Ovary (tissue), 9 donors: ENCODE data around the gene BRAF. TPM values are rescaled to one million over a fixed set of nuclear protein-coding genes. Genes with fewer than 3 reads are reported as not detected.

Experiments used
- DNase-seq, 5 donors: peaks; one replicate each; pipeline ENCODE4 v3.0.0-alpha.2; 2019 to 2020
- H3K27ac ChIP-seq, 2 donors: fragments of 200-600 bp; one replicate each; pipeline versions ENCODE4 v1.5.1 to v1.8.0; 2019 to 2022
- H3K27me3 ChIP-seq: fragments of 200-600 bp; one replicate; pipeline ENCODE4 v1.8.0; 2022
- H3K36me3 ChIP-seq: fragments of 200-600 bp; sonication (generic); one replicate; pipeline ENCODE4 v1.5.1; 2019
- H3K4me1 ChIP-seq: one replicate; pipeline ENCODE4 v1.8.1; 2013; ENCODE audit warnings: mild to moderate bottlenecking, moderate library complexity; ENCODE audit not compliant: insufficient read depth
- H3K4me3 ChIP-seq: fragments of 200-600 bp; sonication (generic); one replicate; pipeline ENCODE4 v1.5.1; 2017
- H3K9me3 ChIP-seq, 2 donors: fragments of 200-600 bp in 1 of 2; sonication (generic) in 1 of 2; one replicate each; pipeline versions ENCODE4 v1.5.1 to v1.8.1; 2013 to 2019; ENCODE audit warnings: mild to moderate bottlenecking in 1 of 2, moderate library complexity in 1 of 2
- EP300 ChIP-seq: sonication (generic); formaldehyde crosslinking; IDR thresholded peaks from one replicate; pipeline ENCODE4 v1.6.1; 2017; ENCODE audit warnings: antibody characterized with exemption
- POLR2A ChIP-seq: fragments of 450-650 bp; IDR thresholded peaks from one replicate; pipeline ENCODE4 v1.6.1; 2017; ENCODE audit warnings: antibody characterized with exemption, mild to moderate bottlenecking, moderate library complexity
- WGBS, 3 donors: extraction: QIAGEN DNeasy Blood & Tissue Kit in 1 of 3; methylation state at CpG; one replicate each; pipeline versions ENCODE4 v1.1.5 to v1.1.7; 2013 to 2017; 5-methylcytosine and 5-hydroxymethylcytosine counted together
- intact Hi-C, 4 donors: fragments of 100-400 bp; cut with DNase I; formaldehyde crosslinking; loops; one replicate each; pipeline versions ENCODE4 v1.11.0 to v1.15.1; 2022 to 2023
- polyA plus RNA-seq, 2 donors: library from polyadenylated mRNA; stranded (reverse); fragments of 200-250 nt in 1 of 2; fragments of 350-450 nt in 1 of 2; fragmentation: Illumina TruSeq in 1 of 2; extraction: RNeasy Lipid Tissue Mini Kit (QIAGEN cat#74804) in 1 of 2; gene quantifications; one replicate each; pipeline ENCODE4 v1.2.3, GENCODE V29; 2013 to 2014
- total RNA-seq, 7 donors: library from RNA; depleted of rRNA in 2 of 7; stranded (reverse); fragments of >200 nt in 2 of 7; fragmentation: NEBNext Ultra II Directional in 3 of 7; extraction: Animal tissue kit (Norgen Biotek cat#: 25700) in 3 of 7; gene quantifications; one replicate each; pipeline versions ENCODE4 v1.1.0 to v1.2.4, GENCODE V29; 2016 to 2023
- TF ChIP-seq, protein P1 (sequence below), 3 donors: fragments of 450-650 bp in 2 of 3; fragments of 200-600 bp in 1 of 3; IDR thresholded peaks; one replicate each; pipeline versions ENCODE4 v1.5.1 to v1.8.0; 2016 to 2022; ENCODE audit warnings: antibody characterized with exemption in 3 of 3, mild to moderate bottlenecking in 1 of 3
- donor health status: DM: no; HTN: no; CAD: no; lungs with moderate emphysema.
- donor health status: DM: no; HTN: no; CAD: no.
- donor health status: Bipolar disorder and iron deficiency.
- donor health status: DM: yes; HTN: yes; CAD: no.
- donor health status: DM: no; HTN: no; CAD: no.
- donor health status: DM: yes; HTN: yes; CAD: no.

BRAF gene
- total and polyA plus RNA-seq, 9 donors: 8.3 to 52.0 (median 41.2) TPM

DNA sequence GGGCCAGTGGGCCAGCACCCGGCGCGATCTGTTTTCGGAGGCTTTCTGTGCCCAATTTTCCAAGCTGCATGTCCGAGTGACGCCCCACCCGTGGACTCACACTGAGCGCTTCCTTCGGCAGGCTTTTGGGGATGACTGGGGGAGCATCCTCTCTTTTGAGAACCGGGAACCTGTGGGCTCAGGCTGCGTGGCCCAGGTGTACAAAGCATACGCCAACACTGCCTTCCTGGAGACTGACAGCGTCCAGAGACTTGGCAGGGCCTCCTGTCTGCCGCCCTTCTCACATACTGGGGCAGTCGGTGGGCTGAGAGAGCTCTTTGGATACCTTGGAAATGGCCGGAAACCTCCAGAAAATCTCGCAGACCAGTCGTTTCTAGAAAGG is 251.0 kb downstream of the BRAF start:
- DNase-seq: no peak
- peak overlapping the region; percentile 75 for H3K4me3 ChIP-seq
- no peaks in the 10 kb centered on the region for H3K27me3 ChIP-seq
- H3K9me3 ChIP-seq: no peaks in the 10 kb centered on the region
- intact Hi-C loops: no loop called here
- TF ChIP-seq, protein P1, sequence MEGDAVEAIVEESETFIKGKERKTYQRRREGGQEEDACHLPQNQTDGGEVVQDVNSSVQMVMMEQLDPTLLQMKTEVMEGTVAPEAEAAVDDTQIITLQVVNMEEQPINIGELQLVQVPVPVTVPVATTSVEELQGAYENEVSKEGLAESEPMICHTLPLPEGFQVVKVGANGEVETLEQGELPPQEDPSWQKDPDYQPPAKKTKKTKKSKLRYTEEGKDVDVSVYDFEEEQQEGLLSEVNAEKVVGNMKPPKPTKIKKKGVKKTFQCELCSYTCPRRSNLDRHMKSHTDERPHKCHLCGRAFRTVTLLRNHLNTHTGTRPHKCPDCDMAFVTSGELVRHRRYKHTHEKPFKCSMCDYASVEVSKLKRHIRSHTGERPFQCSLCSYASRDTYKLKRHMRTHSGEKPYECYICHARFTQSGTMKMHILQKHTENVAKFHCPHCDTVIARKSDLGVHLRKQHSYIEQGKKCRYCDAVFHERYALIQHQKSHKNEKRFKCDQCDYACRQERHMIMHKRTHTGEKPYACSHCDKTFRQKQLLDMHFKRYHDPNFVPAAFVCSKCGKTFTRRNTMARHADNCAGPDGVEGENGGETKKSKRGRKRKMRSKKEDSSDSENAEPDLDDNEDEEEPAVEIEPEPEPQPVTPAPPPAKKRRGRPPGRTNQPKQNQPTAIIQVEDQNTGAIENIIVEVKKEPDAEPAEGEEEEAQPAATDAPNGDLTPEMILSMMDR (IDR thresholded peaks at IDR 0.05): no peak
- TF ChIP-seq POLR2A (peak; percentile 15), EP300 (no peak)
- H3K4me1 ChIP-seq: no peaks in the 10 kb centered on the region
- peak overlapping the region; percentile 78 to 93 for H3K27ac ChIP-seq
- H3K36me3 ChIP-seq: no peaks in the 10 kb centered on the region
- 22 to 25% (median 25%) methylated on average over 14 to 18 of the region's 18 CpGs for WGBS, 3 donors

DNA sequence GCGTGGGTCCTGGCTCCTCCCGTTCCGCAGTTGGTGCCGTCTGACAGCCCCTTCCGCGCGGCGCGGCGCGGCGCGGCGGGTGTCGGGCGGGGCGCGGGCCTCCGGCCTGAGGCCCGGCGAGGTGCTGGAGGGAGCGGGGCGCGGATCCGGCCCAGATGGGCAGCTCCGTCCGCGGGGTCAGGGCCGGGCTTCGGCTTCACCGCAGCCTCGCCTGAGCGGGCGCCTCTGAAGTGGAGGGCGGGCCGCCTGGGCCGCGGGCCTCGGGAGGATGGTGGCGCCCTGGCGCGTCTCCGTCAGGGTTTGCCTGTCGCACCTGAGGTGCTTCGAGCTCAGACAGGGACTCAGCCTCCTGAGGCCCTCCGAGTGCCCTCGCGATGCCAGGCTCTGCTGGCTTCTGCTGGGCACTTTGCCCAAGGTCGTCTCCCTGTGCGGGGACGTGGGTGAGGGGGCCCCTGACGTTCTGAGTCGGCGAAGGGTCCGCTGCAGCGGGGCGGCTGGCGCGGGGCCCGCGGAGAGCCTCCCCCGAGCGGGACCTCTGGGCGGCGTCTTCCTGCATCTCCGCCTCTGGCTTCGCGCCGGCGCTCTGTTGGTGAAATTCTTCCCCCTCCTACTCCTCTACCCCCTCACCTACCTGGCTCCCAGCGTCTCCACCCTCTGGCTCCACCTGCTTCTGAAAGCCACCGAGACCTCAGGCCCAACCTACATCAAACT is 251.5 kb downstream of the BRAF start:
- Histone ChIP-seq H3K27me3 (no peaks in the 10 kb centered on the region), H3K36me3 (no peaks in the 10 kb centered on the region), H3K9me3 (no peaks in the 10 kb centered on the region), H3K4me1 (no peaks in the 10 kb centered on the region), H3K27ac (peak overlapping the region; percentile 78 to 93), H3K4me3 (peak overlapping the region; percentile 75)
- peak; percentile 68 to 83 (median 77) for DNase-seq
- 0 to 1% (median 0%) methylated on average over 21 to 72 of the region's 72 CpGs for WGBS, 3 donors
- intact Hi-C loops: no loop called here
- no peak for TF ChIP-seq POLR2A
- TF ChIP-seq, protein P1 (IDR thresholded peaks at IDR 0.05): no peak
- TF ChIP-seq EP300: no peak

DNA sequence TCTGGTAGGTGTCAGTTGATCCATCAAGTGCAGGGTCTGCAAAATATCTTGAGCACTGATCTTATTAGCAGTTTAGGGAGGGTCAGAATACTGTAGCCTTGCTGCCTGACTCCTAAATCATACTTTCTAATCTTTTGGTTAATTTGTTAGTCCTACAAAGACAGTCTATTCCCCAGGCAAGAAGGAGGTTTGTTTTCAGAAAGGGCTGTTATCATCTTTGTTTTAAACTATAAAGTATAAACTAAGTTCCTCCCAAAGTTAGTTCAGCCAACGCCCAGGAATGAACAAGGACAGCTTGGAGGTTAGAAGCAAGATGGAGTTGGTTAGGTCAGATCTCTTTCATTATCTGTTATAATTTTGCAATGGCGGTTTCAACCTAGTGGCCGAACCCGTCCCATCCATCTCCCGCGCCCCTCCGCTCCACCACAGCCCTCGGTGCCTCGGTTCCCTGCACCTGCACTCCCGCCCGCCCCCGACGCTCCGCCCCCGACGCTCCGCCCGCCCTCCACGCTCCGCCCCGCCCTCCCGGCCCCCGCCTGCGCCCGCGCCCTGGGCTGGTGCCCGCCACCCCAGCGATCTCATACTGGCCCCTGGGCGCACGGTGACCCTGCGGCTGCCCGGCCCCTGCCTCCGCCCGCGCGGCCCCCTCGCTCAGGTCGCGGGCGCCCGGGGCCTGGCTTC is 252.2 kb downstream of the BRAF start, which contains the start of gene ADCK2:
ADCK2 (plus strand) TSS at position 564 of the 681 bp plus-strand sequence. CDS start 386 bp downstream, outside the sequence.
- Histone ChIP-seq H3K9me3 (no peaks in the 10 kb centered on the region), H3K36me3 (no peaks in the 10 kb centered on the region), H3K4me1 (no peaks in the 10 kb centered on the region), H3K4me3 (peak within 1 kb of the TSS; percentile 75), H3K27ac (peak within 1 kb of the TSS; percentile 78 to 93), H3K27me3 (no peaks in the 10 kb centered on the region)
- TF ChIP-seq, protein P1 (IDR thresholded peaks at IDR 0.05): no peak
- peak; percentile 51 for TF ChIP-seq POLR2A
- no peak for TF ChIP-seq EP300
- DNase-seq: peak; percentile 64 to 80 (median 71)
- WGBS, 3 donors: 0 to 2% (median 1%) methylated on average over 10 to 41 of the region's 41 CpGs
- intact Hi-C loops: no loop called here

DNA sequence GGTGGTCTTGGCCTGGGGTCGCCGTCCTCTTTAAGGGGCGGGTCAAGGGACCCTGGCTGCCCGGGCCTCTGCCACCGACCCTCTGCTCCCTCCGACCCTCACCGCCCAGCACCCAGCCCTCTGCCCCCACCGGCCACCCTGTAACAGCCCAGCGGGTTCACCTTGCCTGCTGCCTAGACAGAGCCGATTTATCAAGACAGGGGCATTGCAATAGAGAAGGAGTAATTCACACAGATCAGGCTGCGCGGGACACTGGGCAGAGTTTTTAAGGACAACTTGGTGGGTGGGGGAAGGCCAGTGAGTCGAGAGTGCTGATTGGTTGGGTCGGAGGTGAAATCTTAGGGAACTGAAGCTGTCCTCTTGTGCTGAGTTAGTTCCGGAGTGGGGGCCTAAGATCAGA is 252.8 kb downstream of the BRAF start:
- intact Hi-C loops: no loop called here
- no peaks in the 10 kb centered on the region for H3K9me3 ChIP-seq
- H3K36me3 ChIP-seq: no peaks in the 10 kb centered on the region
- H3K4me3 ChIP-seq: no peak overlapping the region
- TF ChIP-seq EP300 (no peak), POLR2A (no peak)
- TF ChIP-seq, protein P1 (IDR thresholded peaks at IDR 0.05): no peak
- no peaks in the 10 kb centered on the region for H3K4me1 ChIP-seq
- H3K27me3 ChIP-seq: no peaks in the 10 kb centered on the region
- DNase-seq: peak in 1 of 5 donors; percentile 47
- 50 to 65% (median 50%) methylated on average over 15 of the region's 15 CpGs for WGBS, 3 donors
- H3K27ac ChIP-seq: no peak overlapping the region
